DND-41 (cell line): ENCODE data around the gene NDUFS7.

Source experiments
- ATAC-seq: fragments of 200-7000 bp; cut with Tn5 transposase; 3 replicates; pipeline ENCODE4 v1.9.1; 2021; ENCODE audit warnings: low read depth; ENCODE audit not compliant: insufficient read depth
- DNase-seq: peaks from one replicate; pipeline ENCODE4 v3.0.0-alpha.2; 2020
- H2AFZ ChIP-seq: 2 replicates; pipeline ENCODE4 v1.6.0; 2012; ENCODE audit warnings: low read depth, low read length
- H3K27ac ChIP-seq: 2 replicates; pipeline ENCODE4 v1.5.1; 2012; ENCODE audit warnings: low read length, inconsistent platforms
- H3K27me3 ChIP-seq: fragments of 200-600 bp; sonication (generic); 2 replicates; pipeline ENCODE4 v1.6.0; 2012; ENCODE audit warnings: low read length, mild to moderate bottlenecking, inconsistent platforms; ENCODE audit not compliant: insufficient read depth, poor library complexity
- H3K36me3 ChIP-seq: 2 replicates; pipeline ENCODE4 v1.5.1; 2012; ENCODE audit warnings: low read length, inconsistent platforms; ENCODE audit not compliant: insufficient read depth
- H3K4me1 ChIP-seq: 2 replicates; pipeline ENCODE4 v1.5.1; 2012; ENCODE audit warnings: mild to moderate bottlenecking, low read length; ENCODE audit not compliant: insufficient read depth
- H3K4me2 ChIP-seq: 2 replicates; pipeline ENCODE4 v1.6.0; 2012; ENCODE audit warnings: mild to moderate bottlenecking, moderate library complexity, low read length, inconsistent platforms; ENCODE audit not compliant: insufficient read depth
- H3K4me3 ChIP-seq, 2 experiments: fragments of 200-600 bp in 1 of 2; shearing (Covaris generic) in 1 of 2; 2 replicates each; pipeline ENCODE4 v1.5.1; 2012 to 2016; ENCODE audit warnings: inconsistent platforms in 2 of 2, low read length in 2 of 2, mild to moderate bottlenecking in 2 of 2, low read depth in 1 of 2, moderate library complexity in 1 of 2
- H3K79me2 ChIP-seq: 2 replicates; pipeline ENCODE4 v1.6.0; 2012; ENCODE audit warnings: low read length, inconsistent platforms; ENCODE audit not compliant: insufficient read depth
- H3K9ac ChIP-seq: 2 replicates; pipeline ENCODE4 v1.6.0; 2012; ENCODE audit warnings: low read depth, mild to moderate bottlenecking, inconsistent platforms, low read length, moderate library complexity
- H3K9me3 ChIP-seq: 2 replicates; pipeline ENCODE4 v1.5.1; 2012; ENCODE audit warnings: low read length, moderate library complexity, mild to moderate bottlenecking, inconsistent platforms; ENCODE audit not compliant: insufficient read depth, severe bottlenecking
- H4K20me1 ChIP-seq: 2 replicates; pipeline ENCODE4 v1.6.0; 2012; ENCODE audit warnings: low read length; ENCODE audit not compliant: insufficient read depth
- EZH2 ChIP-seq: IDR thresholded peaks from 3 replicates; pipeline ENCODE4 v1.6.1; 2012; ENCODE audit warnings: borderline replicate concordance, low read depth, mild to moderate bottlenecking, moderate library complexity, low read length, inconsistent platforms; ENCODE audit not compliant: severe bottlenecking
- TF ChIP-seq, protein P1 (sequence below): IDR thresholded peaks from 2 replicates; pipeline ENCODE4 v1.5.1; 2012; ENCODE audit warnings: borderline replicate concordance, low read length, moderate library complexity, mild to moderate bottlenecking; ENCODE audit not compliant: poor library complexity, severe bottlenecking; ENCODE audit errors: extremely low read depth

NDUFS7 gene

GRCh38 chr19:1387684-1388636 is 4.3 kb downstream of the NDUFS7 start:
- DNase-seq (no peak), ATAC-seq (no peak)
- H3K9ac ChIP-seq, result no peak overlapping the region

DNA sequence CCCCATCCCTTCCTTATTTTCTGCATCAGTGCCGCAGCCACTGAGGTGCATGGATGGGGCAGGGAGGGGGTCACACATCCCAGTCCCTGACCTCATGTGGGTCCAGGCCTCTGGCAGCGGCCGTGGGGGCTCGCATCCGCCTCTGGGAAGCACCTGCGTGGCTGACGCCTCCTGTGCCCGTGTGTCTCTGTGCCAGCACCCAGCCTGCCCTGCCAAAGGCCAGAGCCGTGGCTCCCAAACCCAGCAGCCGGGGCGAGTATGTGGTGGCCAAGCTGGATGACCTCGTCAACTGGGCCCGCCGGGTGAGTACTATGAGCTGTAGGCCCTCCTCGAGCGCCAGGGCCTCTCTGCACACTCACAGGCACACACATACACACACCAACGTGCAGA is 4.9 kb downstream of the NDUFS7 start:
- TF ChIP-seq EZH2, result no peak
- TF ChIP-seq, protein P1, sequence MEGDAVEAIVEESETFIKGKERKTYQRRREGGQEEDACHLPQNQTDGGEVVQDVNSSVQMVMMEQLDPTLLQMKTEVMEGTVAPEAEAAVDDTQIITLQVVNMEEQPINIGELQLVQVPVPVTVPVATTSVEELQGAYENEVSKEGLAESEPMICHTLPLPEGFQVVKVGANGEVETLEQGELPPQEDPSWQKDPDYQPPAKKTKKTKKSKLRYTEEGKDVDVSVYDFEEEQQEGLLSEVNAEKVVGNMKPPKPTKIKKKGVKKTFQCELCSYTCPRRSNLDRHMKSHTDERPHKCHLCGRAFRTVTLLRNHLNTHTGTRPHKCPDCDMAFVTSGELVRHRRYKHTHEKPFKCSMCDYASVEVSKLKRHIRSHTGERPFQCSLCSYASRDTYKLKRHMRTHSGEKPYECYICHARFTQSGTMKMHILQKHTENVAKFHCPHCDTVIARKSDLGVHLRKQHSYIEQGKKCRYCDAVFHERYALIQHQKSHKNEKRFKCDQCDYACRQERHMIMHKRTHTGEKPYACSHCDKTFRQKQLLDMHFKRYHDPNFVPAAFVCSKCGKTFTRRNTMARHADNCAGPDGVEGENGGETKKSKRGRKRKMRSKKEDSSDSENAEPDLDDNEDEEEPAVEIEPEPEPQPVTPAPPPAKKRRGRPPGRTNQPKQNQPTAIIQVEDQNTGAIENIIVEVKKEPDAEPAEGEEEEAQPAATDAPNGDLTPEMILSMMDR, result no peak
- H3K4me2 ChIP-seq, result no peak overlapping the region
- H3K36me3 ChIP-seq, result peaks cover 64% of the 10 kb centered on the region
- H3K9ac ChIP-seq, result no peak overlapping the region
- no peak overlapping the region for H2AFZ ChIP-seq
- no peaks in the 10 kb centered on the region for H3K9me3 ChIP-seq
- H3K4me1 ChIP-seq, result peaks cover 19% of the 10 kb centered on the region
- DNase-seq, result no peak
- H3K4me3 ChIP-seq, result no peak overlapping the region
- peaks cover 17% of the 10 kb centered on the region for H4K20me1 ChIP-seq
- H3K27ac ChIP-seq, result no peak overlapping the region
- H3K27me3 ChIP-seq, result no peaks in the 10 kb centered on the region
- H3K79me2 ChIP-seq, result peaks cover 47% of the 10 kb centered on the region
- ATAC-seq, result no peak

More at GRCh38 chr19:1387684-1388636, 4.3 kb downstream of the NDUFS7 start:
- H3K4me1 ChIP-seq, result peaks cover 22% of the 10 kb centered on the region
- no peak overlapping the region for H2AFZ ChIP-seq
- H3K79me2 ChIP-seq, result peaks cover 47% of the 10 kb centered on the region
- H3K4me2 ChIP-seq, result no peak overlapping the region
- H3K27ac ChIP-seq, result no peak overlapping the region
- no peak for TF ChIP-seq EZH2
- TF ChIP-seq, protein P1, result no peak
- peaks cover 17% of the 10 kb centered on the region for H4K20me1 ChIP-seq
- H3K36me3 ChIP-seq, result peaks cover 57% of the 10 kb centered on the region
- H3K27me3 ChIP-seq, result no peaks in the 10 kb centered on the region
- H3K4me3 ChIP-seq, result no peak overlapping the region
- no peaks in the 10 kb centered on the region for H3K9me3 ChIP-seq

GRCh38 chr19:1389033-1389940 is 5.6 kb downstream of the NDUFS7 start:
- Histone ChIP-seq H3K27me3 (no peaks in the 10 kb centered on the region), H3K4me2 (no peak overlapping the region), H3K79me2 (peaks cover 41% of the 10 kb centered on the region), H3K27ac (no peak overlapping the region), H3K9ac (no peak overlapping the region), H3K4me3 (no peak overlapping the region), H3K9me3 (no peaks in the 10 kb centered on the region), H3K4me1 (peaks cover 19% of the 10 kb centered on the region), H3K36me3 (peaks cover 70% of the 10 kb centered on the region), H2AFZ (no peak overlapping the region), H4K20me1 (peaks cover 17% of the 10 kb centered on the region)
- TF ChIP-seq EZH2, result no peak
- TF ChIP-seq, protein P1, result no peak
- DNase-seq (no peak), ATAC-seq (no peak)
